ENCODE measurements around the gene SERPINI2.
A peak's percentile ranks its signal among the peaks of the same experiment; 100 is the strongest.
"Not testable (repeated sequence)": the region's sequence is repeated elsewhere in the genome, so short reads cannot be mapped to it uniquely, and the experiment has no call there.

SERPINI2 gene

GRCh38 chr3:167445491-167445890 lies 28.4 kb downstream of the SERPINI2 start:
- no peak for DNase-seq

- DNase-seq = no peak
Observed at GRCh38 chr3:167441256-167441655, 32.6 kb downstream of the SERPINI2 start.

GRCh38 chr3:167437428-167438139 lies 36.3 kb downstream of the SERPINI2 start:
- DNase-seq = no peak

GRCh38 chr3:167426962-167427361 lies 46.9 kb downstream of the SERPINI2 start:
- DNase-seq = not testable (repeated sequence)

- DNase-seq = not testable (repeated sequence)
Observed at GRCh38 chr3:167422396-167422795, 51.4 kb downstream of the SERPINI2 start.

GRCh38 chr3:167409611-167410010 lies 64.2 kb downstream of the SERPINI2 start:
- no peak for DNase-seq

GRCh38 chr3:167406876-167407492 lies 66.9 kb downstream of the SERPINI2 start:
- DNase-seq = peak; percentile 5

GRCh38 chr3:167397826-167398225 lies 76.0 kb downstream of the SERPINI2 start:
- no peak for DNase-seq

GRCh38 chr3:167396075-167396474 lies 77.8 kb downstream of the SERPINI2 start:
- no peak for DNase-seq

GRCh38 chr3:167394003-167394402 lies 79.8 kb downstream of the SERPINI2 start:
- no peak for DNase-seq
